Endodermal cell (in vitro differentiated cells): ENCODE measurements around the gene STXBP5. TPM values are rescaled to one million over a fixed set of nuclear protein-coding genes. Genes with fewer than 3 reads are reported as not detected.

Experiments
- DNase-seq: peaks from one replicate; pipeline ENCODE4 v3.0.0-alpha.2; 2017
- H3K27ac ChIP-seq: 2 replicates; pipeline ENCODE4 v1.5.1; 2013; ENCODE audit warnings: mild to moderate bottlenecking, low read depth, low read length, moderate library complexity
- H3K27me3 ChIP-seq: 2 replicates; pipeline ENCODE4 v1.6.1; 2013; ENCODE audit warnings: mild to moderate bottlenecking, low read length, moderate library complexity; ENCODE audit not compliant: insufficient read depth, control insufficient read depth, poor library complexity, severe bottlenecking
- H3K36me3 ChIP-seq: 2 replicates; pipeline ENCODE4 v1.7.0; 2013; ENCODE audit warnings: mild to moderate bottlenecking, low read length, moderate library complexity; ENCODE audit not compliant: control insufficient read depth, insufficient read depth
- H3K4me1 ChIP-seq: one replicate; pipeline ENCODE4 v1.7.0; 2013; ENCODE audit warnings: low read length; ENCODE audit not compliant: control insufficient read depth, insufficient read depth
- H3K4me3 ChIP-seq: 2 replicates; pipeline ENCODE4 v1.5.1; 2013; ENCODE audit warnings: mild to moderate bottlenecking, low read length, moderate library complexity
- H3K9ac ChIP-seq: 2 replicates; pipeline ENCODE4 v1.6.1; 2013; ENCODE audit warnings: mild to moderate bottlenecking, low read length, moderate library complexity; ENCODE audit not compliant: poor library complexity, severe bottlenecking; ENCODE audit errors: extremely low read depth
- H3K9me3 ChIP-seq: 2 replicates; pipeline ENCODE4 v1.6.1; 2013; ENCODE audit warnings: mild to moderate bottlenecking, low read length, moderate library complexity; ENCODE audit not compliant: control insufficient read depth
- H3K27ac Mint-ChIP-seq: 2 replicates; pipeline ENCODE4 v1.8.0; 2020; ENCODE audit warnings: mixed read lengths
- H3K27me3 Mint-ChIP-seq: 2 replicates; pipeline ENCODE4 v1.8.0; 2021; ENCODE audit warnings: mild to moderate bottlenecking, mixed read lengths; ENCODE audit not compliant: insufficient read depth
- H3K36me3 Mint-ChIP-seq: 2 replicates; pipeline ENCODE4 v1.8.0; 2020; ENCODE audit warnings: low read depth, mixed read lengths
- H3K4me1 Mint-ChIP-seq: 2 replicates; pipeline ENCODE4 v1.8.0; 2020; ENCODE audit warnings: mixed read lengths
- H3K4me3 Mint-ChIP-seq: 2 replicates; pipeline ENCODE4 v1.8.0; 2020; ENCODE audit warnings: mild to moderate bottlenecking, moderate library complexity, mixed read lengths
- H3K9me3 Mint-ChIP-seq: 2 replicates; pipeline ENCODE4 v1.8.0; 2020; ENCODE audit warnings: mild to moderate bottlenecking, mixed read lengths
- WGBS, 2 experiments: methylation state at CpG; one replicate each; pipeline versions ENCODE4 v1.1.5 to v1.1.7; 2013; ENCODE audit warnings: missing lambda C conversion rate in 2 of 2, mixed read lengths in 1 of 2; ENCODE audit not compliant: insufficient coverage in 1 of 2, insufficient read length in 1 of 2; 5-methylcytosine and 5-hydroxymethylcytosine counted together
- total RNA-seq, 2 donors: library from RNA; stranded (reverse); fragmentation: NEBNext Ultra II Directional in 1 of 2; extraction: Animal tissue kit (Norgen Biotek cat#: 25700) in 1 of 2; gene quantifications; 2 replicates in 1 of 2; 3 replicates in 1 of 2; pipeline ENCODE4 v1.2.1, GENCODE V29; 2021
- TF ChIP-seq, protein P1 (sequence below): fragments of 200-600 bp; sonication (generic); conservative IDR thresholded peaks from 2 replicates; pipeline ENCODE4 v1.5.0; 2021; ENCODE audit warnings: antibody characterized with exemption, mild to moderate bottlenecking

The STXBP5 gene
- total RNA-seq, 2 donors from 2014 or later: 19.2 to 25.2 TPM

DNA sequence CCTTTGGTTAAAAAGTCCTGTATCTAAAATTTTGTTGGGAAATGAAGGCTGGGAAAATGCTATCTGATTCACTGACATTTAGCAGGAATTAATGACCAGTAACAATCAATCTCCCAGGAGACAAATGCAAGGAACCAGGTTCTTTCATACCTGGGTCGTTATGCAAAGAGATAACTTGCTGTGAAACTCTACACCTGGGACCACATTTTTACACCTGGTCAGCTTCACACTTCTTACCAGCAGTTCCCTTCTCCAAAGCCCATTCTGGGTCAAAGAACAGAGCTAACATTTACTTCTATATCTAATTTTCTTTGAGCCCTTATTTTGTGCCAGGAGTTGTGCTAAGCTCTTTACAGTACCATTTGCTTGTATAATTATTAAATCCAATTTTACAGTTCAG is 27.4 kb upstream of the STXBP5 start:
- no peak overlapping the region for H3K9ac ChIP-seq
- 60% methylated on average over 1 of the region's 1 CpG; no CpG with 5 or more reads in 1 of the 2 experiments for WGBS, 2 experiments
- no peaks in the 10 kb centered on the region for H3K27me3 ChIP-seq
- no peak overlapping the region for H3K4me3 ChIP-seq
- no peaks in the 10 kb centered on the region for H3K9me3 ChIP-seq
- no peak overlapping the region for H3K27ac Mint-ChIP-seq
- peaks cover 7% of the 10 kb centered on the region for H3K4me1 Mint-ChIP-seq
- H3K27ac ChIP-seq: no peak overlapping the region
- peaks cover 6% of the 10 kb centered on the region for H3K4me1 ChIP-seq
- H3K36me3 ChIP-seq: no peaks in the 10 kb centered on the region
- H3K9me3 Mint-ChIP-seq: no peaks in the 10 kb centered on the region
- TF ChIP-seq, protein P1, sequence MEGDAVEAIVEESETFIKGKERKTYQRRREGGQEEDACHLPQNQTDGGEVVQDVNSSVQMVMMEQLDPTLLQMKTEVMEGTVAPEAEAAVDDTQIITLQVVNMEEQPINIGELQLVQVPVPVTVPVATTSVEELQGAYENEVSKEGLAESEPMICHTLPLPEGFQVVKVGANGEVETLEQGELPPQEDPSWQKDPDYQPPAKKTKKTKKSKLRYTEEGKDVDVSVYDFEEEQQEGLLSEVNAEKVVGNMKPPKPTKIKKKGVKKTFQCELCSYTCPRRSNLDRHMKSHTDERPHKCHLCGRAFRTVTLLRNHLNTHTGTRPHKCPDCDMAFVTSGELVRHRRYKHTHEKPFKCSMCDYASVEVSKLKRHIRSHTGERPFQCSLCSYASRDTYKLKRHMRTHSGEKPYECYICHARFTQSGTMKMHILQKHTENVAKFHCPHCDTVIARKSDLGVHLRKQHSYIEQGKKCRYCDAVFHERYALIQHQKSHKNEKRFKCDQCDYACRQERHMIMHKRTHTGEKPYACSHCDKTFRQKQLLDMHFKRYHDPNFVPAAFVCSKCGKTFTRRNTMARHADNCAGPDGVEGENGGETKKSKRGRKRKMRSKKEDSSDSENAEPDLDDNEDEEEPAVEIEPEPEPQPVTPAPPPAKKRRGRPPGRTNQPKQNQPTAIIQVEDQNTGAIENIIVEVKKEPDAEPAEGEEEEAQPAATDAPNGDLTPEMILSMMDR: no peak
- H3K4me3 Mint-ChIP-seq: no peak overlapping the region
- no peaks in the 10 kb centered on the region for H3K27me3 Mint-ChIP-seq
- H3K36me3 Mint-ChIP-seq: no peaks in the 10 kb centered on the region
- no peak for DNase-seq

DNA sequence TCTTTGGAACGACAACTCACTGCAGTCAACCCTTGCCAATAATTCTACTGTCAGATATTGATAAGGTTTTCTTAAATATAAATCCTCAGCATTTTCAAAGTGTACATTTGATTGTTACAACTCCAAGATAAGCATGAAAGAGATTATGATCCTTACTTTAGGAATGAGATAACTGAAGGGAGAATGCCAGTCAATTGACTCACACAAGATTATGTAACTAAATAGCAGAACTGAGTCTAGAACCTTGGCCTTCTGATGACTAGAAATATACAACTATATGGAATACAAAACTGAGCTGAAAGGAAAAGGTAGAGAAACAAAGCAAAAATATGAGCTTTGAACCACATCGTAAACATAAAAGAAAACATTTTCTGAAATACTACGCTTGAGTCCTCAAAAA is 26.9 kb upstream of the STXBP5 start:
- no peak overlapping the region for H3K4me3 ChIP-seq
- no peaks in the 10 kb centered on the region for H3K27me3 ChIP-seq
- no peak overlapping the region for H3K9ac ChIP-seq
- Mint-ChIP-seq H3K9me3 (no peaks in the 10 kb centered on the region), H3K36me3 (no peaks in the 10 kb centered on the region), H3K4me3 (no peak overlapping the region), H3K27ac (no peak overlapping the region), H3K27me3 (no peaks in the 10 kb centered on the region), H3K4me1 (peaks cover 7% of the 10 kb centered on the region)
- no peaks in the 10 kb centered on the region for H3K9me3 ChIP-seq
- WGBS, 2 experiments: 95 to 100% methylated on average over 2 of the region's 3 CpGs
- no peak for DNase-seq
- H3K4me1 ChIP-seq: peaks cover 6% of the 10 kb centered on the region
- TF ChIP-seq, protein P1: no peak
- no peak overlapping the region for H3K27ac ChIP-seq
- H3K36me3 ChIP-seq: no peaks in the 10 kb centered on the region

GRCh38 chr6:147178355-147178754 is 25.9 kb upstream of the STXBP5 start:
- Histone ChIP-seq H3K36me3 (no peaks in the 10 kb centered on the region), H3K4me1 (peaks cover 6% of the 10 kb centered on the region), H3K27ac (no peak overlapping the region), H3K27me3 (no peaks in the 10 kb centered on the region), H3K9me3 (no peaks in the 10 kb centered on the region), H3K4me3 (no peak overlapping the region), H3K9ac (no peak overlapping the region)
- no peaks in the 10 kb centered on the region for H3K36me3 Mint-ChIP-seq
- no peak overlapping the region for H3K4me3 Mint-ChIP-seq
- H3K27ac Mint-ChIP-seq: no peak overlapping the region
- DNase-seq: no peak
- H3K9me3 Mint-ChIP-seq: no peaks in the 10 kb centered on the region
- TF ChIP-seq, protein P1: no peak
- peaks cover 7% of the 10 kb centered on the region for H3K4me1 Mint-ChIP-seq
- H3K27me3 Mint-ChIP-seq: no peaks in the 10 kb centered on the region
